ENCODE results near the gene EEF1AKMT3. TPM values are rescaled to one million over a fixed set of nuclear protein-coding genes. Genes with fewer than 3 reads are reported as not detected.

EEF1AKMT3 gene
- total and polyA plus RNA-seq, 2 experiments from 2014 or later: 1.3 to 5.3 TPM

DNA sequence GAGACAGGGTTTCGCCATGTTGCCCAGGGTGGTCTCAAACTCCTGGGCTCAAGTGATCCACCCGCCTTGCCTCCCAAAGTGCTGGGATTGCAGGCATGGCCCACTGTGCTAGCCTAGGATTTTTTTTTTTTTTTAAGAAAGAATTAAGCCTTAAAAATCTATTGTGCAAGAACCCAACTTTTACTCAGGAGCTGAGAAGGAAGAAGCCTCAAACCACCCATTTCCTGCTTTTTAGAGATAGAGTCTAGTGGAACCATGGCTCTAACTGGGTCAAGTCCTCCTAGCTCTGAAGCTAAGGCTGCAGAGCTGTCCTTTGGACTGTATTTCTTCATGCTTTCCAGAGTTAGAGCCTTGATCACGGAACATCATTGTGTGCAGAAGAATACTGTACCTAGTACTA, 8.8 kb downstream of the EEF1AKMT3 start:
- no peaks in the 10 kb centered on the region for H3F3A ChIP-seq (replicated peaks; ENCODE audit: low read depth)
- peaks cover 9% of the 10 kb centered on the region; the same call in 1 of the 2 replicates for H3K36me3 ChIP-seq (ENCODE audit: insufficient read depth)
- Mint-ChIP-seq H3K27me3 (ENCODE audit: insufficient read depth, low read depth, poor library complexity) (peaks cover 4% of the 10 kb centered on the region), H3K36me3 (ENCODE audit: low read depth) (peaks cover 15% of the 10 kb centered on the region), H3K4me1 (peaks cover 4% of the 10 kb centered on the region; the same call in 1 of the 3 replicates), H3K9me3 (no peaks in the 10 kb centered on the region), H3K27ac (no peak overlapping the region), H3K4me3 (no peak overlapping the region)
- DNase-seq (ENCODE audit: low spot score) (no peak), ATAC-seq (no peak)
- peaks cover 5% of the 10 kb centered on the region; the same call in 1 of the 2 replicates for H3K4me1 ChIP-seq (ENCODE audit: insufficient read depth)
- TF ChIP-seq POLR2AphosphoS5 (IDR thresholded peaks at IDR 0.05; ENCODE audit: low read depth): no peak
- TF ChIP-seq, protein P1, sequence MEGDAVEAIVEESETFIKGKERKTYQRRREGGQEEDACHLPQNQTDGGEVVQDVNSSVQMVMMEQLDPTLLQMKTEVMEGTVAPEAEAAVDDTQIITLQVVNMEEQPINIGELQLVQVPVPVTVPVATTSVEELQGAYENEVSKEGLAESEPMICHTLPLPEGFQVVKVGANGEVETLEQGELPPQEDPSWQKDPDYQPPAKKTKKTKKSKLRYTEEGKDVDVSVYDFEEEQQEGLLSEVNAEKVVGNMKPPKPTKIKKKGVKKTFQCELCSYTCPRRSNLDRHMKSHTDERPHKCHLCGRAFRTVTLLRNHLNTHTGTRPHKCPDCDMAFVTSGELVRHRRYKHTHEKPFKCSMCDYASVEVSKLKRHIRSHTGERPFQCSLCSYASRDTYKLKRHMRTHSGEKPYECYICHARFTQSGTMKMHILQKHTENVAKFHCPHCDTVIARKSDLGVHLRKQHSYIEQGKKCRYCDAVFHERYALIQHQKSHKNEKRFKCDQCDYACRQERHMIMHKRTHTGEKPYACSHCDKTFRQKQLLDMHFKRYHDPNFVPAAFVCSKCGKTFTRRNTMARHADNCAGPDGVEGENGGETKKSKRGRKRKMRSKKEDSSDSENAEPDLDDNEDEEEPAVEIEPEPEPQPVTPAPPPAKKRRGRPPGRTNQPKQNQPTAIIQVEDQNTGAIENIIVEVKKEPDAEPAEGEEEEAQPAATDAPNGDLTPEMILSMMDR (conservative IDR thresholded peaks at IDR 0.05; ENCODE audit: low read depth in 2 of 2): no peak
- TF ChIP-seq NANOG (IDR thresholded peaks at IDR 0.05; ENCODE audit: borderline replicate concordance): no peak
- no peaks in the 10 kb centered on the region for H3K9me2 ChIP-seq (ENCODE audit: insufficient read depth)
- H4K20me1 ChIP-seq (replicated peaks; ENCODE audit: insufficient read depth): no peaks in the 10 kb centered on the region; the same call in 1 of the 2 replicates
- H3K4me3 ChIP-seq: no peak overlapping the region
- no peak overlapping the region for H3K4me2 ChIP-seq
- H2AFZ ChIP-seq: no peak overlapping the region
- peaks cover 18% of the 10 kb centered on the region for H3K79me2 ChIP-seq (replicated peaks; ENCODE audit: insufficient read depth)
- H3K27ac ChIP-seq (ENCODE audit: low read depth): no peak overlapping the region
- H3K27me3 ChIP-seq (ENCODE audit: insufficient read depth): no peaks in the 10 kb centered on the region

DNA sequence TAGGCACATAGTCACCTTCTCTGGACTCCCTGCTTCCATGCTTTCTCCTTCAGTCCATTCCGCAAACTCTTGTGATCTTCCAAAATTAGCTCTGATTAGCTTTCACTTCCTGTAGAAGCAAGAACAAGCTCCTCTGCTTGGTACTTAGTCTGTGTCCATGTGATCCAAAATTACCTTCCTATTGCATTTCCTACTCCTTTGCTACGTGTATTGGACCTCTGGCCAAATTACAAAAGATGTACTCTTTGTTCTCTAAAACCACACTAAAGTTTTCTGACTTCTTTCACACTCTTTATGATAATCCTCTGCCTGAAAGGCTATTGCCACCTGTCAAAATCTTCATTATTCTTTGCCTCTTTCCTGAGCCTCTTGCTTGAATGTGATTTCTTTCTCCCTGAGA, 9.4 kb downstream of the EEF1AKMT3 start:
- Histone ChIP-seq H3K4me2 (no peak overlapping the region), H2AFZ (no peak overlapping the region), H3K4me1 (ENCODE audit: insufficient read depth) (peaks cover 5% of the 10 kb centered on the region; the same call in 1 of the 2 replicates), H3K9me2 (ENCODE audit: insufficient read depth) (no peaks in the 10 kb centered on the region), H3K4me3 (no peak overlapping the region), H3K27me3 (ENCODE audit: insufficient read depth) (no peaks in the 10 kb centered on the region), H4K20me1 (replicated peaks; ENCODE audit: insufficient read depth) (no peaks in the 10 kb centered on the region; the same call in none of the 2 replicates), H3F3A (replicated peaks; ENCODE audit: low read depth) (no peaks in the 10 kb centered on the region), H3K27ac (ENCODE audit: low read depth) (no peak overlapping the region), H3K36me3 (ENCODE audit: insufficient read depth) (peaks cover 13% of the 10 kb centered on the region; the same call in 1 of the 2 replicates), H3K79me2 (replicated peaks; ENCODE audit: insufficient read depth) (peaks cover 18% of the 10 kb centered on the region)
- Mint-ChIP-seq H3K27me3 (ENCODE audit: insufficient read depth, low read depth, poor library complexity) (peaks cover 5% of the 10 kb centered on the region), H3K9me3 (no peaks in the 10 kb centered on the region), H3K4me3 (no peak overlapping the region; the same call in 2 of the 3 replicates), H3K27ac (no peak overlapping the region), H3K4me1 (peaks cover 4% of the 10 kb centered on the region; the same call in 1 of the 3 replicates), H3K36me3 (ENCODE audit: low read depth) (peaks cover 20% of the 10 kb centered on the region)
- TF ChIP-seq, protein P2, sequence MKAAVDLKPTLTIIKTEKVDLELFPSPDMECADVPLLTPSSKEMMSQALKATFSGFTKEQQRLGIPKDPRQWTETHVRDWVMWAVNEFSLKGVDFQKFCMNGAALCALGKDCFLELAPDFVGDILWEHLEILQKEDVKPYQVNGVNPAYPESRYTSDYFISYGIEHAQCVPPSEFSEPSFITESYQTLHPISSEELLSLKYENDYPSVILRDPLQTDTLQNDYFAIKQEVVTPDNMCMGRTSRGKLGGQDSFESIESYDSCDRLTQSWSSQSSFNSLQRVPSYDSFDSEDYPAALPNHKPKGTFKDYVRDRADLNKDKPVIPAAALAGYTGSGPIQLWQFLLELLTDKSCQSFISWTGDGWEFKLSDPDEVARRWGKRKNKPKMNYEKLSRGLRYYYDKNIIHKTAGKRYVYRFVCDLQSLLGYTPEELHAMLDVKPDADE (IDR thresholded peaks at IDR 0.05): no peak
- TF ChIP-seq, protein P3, sequence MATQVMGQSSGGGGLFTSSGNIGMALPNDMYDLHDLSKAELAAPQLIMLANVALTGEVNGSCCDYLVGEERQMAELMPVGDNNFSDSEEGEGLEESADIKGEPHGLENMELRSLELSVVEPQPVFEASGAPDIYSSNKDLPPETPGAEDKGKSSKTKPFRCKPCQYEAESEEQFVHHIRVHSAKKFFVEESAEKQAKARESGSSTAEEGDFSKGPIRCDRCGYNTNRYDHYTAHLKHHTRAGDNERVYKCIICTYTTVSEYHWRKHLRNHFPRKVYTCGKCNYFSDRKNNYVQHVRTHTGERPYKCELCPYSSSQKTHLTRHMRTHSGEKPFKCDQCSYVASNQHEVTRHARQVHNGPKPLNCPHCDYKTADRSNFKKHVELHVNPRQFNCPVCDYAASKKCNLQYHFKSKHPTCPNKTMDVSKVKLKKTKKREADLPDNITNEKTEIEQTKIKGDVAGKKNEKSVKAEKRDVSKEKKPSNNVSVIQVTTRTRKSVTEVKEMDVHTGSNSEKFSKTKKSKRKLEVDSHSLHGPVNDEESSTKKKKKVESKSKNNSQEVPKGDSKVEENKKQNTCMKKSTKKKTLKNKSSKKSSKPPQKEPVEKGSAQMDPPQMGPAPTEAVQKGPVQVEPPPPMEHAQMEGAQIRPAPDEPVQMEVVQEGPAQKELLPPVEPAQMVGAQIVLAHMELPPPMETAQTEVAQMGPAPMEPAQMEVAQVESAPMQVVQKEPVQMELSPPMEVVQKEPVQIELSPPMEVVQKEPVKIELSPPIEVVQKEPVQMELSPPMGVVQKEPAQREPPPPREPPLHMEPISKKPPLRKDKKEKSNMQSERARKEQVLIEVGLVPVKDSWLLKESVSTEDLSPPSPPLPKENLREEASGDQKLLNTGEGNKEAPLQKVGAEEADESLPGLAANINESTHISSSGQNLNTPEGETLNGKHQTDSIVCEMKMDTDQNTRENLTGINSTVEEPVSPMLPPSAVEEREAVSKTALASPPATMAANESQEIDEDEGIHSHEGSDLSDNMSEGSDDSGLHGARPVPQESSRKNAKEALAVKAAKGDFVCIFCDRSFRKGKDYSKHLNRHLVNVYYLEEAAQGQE (IDR thresholded peaks at IDR 0.05; ENCODE audit: unreplicated experiment): no peak
- DNase-seq (ENCODE audit: low spot score) (no peak), ATAC-seq (no peak)
